CD4-positive, alpha-beta T cell treated with Interleukin-2 at 100 ng/mL for 4 hours (primary cell): ENCODE measurements around the gene CLIC3.
A peak's percentile ranks its signal among the peaks of the same experiment; 100 is the strongest.

Source experiments
- DNase-seq: peaks from one replicate; pipeline ENCODE4 v3.0.0-alpha.2; 2020; ENCODE audit warnings: low spot score

The CLIC3 gene

GRCh38 chr9:136964171-136964689 lies 32.1 kb downstream of the CLIC3 start:
- no peak for DNase-seq

DNA sequence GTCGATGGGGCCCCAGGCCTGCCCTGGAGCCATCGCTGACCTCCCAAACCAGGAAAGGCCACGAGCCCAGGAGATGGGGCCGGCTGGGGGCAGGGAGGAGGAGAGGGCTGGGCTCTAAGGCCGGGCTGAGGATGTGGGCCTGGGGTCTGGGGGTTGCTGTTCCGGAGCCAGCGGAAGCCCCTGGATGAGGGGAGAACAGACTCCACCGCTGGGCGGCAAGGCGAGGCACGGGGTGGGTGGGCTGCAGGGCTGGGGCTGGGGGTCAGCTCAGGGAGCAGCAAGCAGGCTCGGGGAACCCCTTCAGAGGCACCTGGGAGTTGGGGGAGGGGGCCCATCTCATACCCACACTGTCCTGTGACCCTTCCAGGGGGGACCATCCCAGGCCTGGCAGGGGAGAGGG lies 32.6 kb downstream of the CLIC3 start:
- DNase-seq, result no peak

DNA sequence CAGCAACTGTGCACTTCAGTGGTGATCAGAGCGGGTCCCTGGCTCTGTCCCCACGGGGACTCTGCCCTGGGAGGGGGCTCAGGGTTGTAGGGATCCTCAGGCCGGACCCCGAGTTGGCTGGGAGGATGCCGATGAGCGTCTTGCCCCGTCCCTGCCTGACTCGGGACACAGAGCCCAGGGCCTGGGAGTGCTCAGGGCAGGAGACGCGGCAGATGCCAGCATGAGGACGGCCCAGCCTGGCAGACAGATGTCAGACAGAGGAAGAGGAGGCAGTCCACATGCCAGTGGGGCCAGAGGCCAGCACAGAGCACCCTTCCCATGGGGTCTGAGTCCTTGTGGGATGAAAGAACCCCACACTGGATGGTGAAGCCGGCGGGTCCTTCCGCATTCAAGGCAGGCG lies 33.0 kb downstream of the CLIC3 start:
- DNase-seq, result no peak

- DNase-seq, result no peak
Measured at GRCh38 chr9:136962701-136963248, 33.6 kb downstream of the CLIC3 start.

GRCh38 chr9:136962163-136962562 lies 34.2 kb downstream of the CLIC3 start:
- no peak for DNase-seq

GRCh38 chr9:136961279-136962065 lies 34.9 kb downstream of the CLIC3 start:
- DNase-seq, result no peak

DNA sequence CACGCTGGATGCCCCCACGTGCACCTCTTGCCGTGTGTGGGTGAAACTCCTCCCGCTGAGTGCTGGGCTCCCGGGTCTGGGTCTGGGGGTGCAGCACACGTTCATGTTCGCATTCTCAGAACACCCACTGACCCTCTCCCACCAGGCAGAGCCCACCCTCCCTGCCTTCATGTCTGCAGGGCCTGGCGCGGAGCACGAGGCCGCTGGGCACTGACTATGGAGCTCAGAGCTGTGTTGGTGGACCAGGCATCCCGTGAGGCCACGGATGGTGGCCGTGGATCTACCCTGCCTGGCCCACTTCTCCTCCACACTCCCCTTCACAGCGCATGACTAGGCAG lies 35.5 kb downstream of the CLIC3 start:
- DNase-seq, result no peak

DNA sequence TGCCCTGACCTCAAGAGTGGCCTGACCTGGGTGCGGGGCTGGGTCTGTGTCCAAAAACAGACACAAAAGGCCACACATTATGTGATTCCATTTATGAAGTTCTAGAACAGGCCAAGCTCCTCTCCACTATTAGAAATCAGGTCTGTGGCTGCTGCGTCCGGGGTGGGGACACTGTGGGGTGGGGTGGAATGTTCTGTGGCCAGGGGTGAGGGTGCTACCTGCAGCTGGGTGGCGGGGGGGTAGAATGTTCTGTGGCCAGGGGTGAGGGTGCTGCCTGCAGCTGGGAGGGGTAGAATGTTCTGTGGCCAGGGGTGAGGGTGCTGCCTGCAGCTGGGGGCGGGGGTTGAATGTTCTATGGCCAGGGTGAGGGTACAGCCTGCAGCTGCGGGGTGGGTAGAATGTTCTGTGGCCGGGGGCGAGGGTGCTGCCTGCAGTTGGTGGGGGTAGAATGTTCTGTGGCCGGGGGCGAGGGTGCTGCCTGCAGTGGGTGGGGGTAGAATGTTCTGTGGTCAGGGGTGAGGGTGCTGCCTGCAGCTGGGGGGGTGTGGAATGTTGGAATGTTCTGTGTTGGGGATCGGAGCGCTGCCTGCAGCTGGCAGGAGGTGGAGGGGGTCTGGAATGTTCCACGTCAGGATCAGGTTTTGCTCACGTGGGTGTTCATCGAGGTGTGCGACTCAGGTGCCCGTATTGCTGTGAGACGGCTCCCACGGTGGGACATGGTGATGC lies 36.0 kb downstream of the CLIC3 start:
- DNase-seq, result peak; percentile 41

- no peak for DNase-seq
Measured at GRCh38 chr9:136958898-136959850, 37.2 kb downstream of the CLIC3 start.

DNA sequence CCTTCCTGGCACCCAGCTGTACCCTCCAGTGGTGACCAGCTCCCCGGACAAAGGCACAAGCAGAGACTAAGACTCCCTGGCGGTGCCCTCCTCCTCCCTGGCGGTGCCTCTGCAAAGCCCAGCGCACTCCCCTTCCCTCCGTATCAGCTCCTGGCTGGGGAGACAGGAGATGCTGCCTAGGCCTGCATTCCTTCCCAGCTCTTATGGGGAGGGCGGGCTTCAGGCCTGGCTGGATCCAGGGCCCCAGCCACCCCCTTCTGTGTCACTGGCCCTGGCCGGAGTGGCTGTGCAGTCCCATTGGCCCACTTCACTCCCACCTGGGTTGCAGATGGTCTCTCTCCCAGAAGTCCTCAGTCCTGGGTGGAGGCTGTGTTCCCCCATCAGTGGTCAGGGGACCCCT lies 37.9 kb downstream of the CLIC3 start:
- no peak for DNase-seq

- no peak for DNase-seq
Measured at GRCh38 chr9:136957901-136958300, 38.5 kb downstream of the CLIC3 start.

GRCh38 chr9:136957461-136957860 lies 38.9 kb downstream of the CLIC3 start:
- DNase-seq, result no peak

GRCh38 chr9:136956604-136957003 lies 39.8 kb downstream of the CLIC3 start:
- DNase-seq, result no peak

GRCh38 chr9:136955943-136956335 lies 40.4 kb downstream of the CLIC3 start:
- no peak for DNase-seq

- DNase-seq, result no peak
Measured at GRCh38 chr9:136955202-136955942, 41.0 kb downstream of the CLIC3 start.

GRCh38 chr9:136954270-136955083 lies 41.9 kb downstream of the CLIC3 start:
- DNase-seq, result no peak

- no peak for DNase-seq
Measured at GRCh38 chr9:136953771-136954269, 42.5 kb downstream of the CLIC3 start.

DNA sequence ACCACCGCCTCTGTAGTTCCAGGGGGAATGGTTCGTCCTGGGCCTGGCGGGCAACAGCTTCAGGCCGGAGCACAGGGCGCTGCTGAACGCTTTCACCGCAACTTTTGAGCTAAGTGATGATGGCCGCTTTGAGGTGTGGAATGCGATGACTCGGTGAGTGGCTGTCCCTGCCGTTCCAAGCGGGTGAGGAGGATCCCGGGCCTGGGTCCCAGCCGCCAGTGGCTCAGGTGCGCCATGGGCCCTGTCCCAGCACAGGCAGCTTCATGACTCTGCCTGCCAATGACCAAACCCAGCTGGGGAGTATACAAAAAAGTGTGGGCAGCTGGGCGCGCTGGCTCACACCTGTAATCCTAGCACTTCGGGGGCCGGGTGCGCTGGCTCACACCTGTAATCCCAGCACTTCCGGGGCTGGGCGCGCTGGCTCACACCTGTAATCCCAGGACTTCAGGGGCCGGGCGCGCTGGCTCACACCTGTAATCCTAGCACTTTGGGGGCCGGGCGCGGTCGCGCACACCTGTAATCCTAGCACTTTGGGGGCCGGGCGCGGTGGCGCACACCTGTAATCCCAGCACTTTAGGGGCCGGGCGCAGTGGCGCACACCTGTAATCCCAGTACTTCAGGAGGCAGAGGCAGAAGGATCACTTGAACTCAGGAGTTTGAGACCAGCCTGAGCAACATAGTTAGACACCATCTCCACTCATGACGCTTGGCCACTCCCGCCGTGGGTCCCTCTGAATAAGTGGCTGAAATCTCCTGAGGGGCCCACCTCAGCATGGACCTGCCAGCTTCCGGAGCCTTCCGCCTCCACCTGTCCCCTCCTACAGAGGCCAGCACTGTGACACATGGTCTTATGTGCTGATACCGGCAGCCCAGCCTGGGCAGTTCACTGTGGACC lies 43.2 kb downstream of the CLIC3 start:
- DNase-seq, result no peak

GRCh38 chr9:136952321-136952850 lies 44.0 kb downstream of the CLIC3 start:
- no peak for DNase-seq
